HG02884 (cell line): ENCODE measurements around the gene FAM78A.

Experiments
- ATAC-seq: cut with Tn5 transposase; IDR thresholded peaks from one replicate; pipeline ENCODE4 v1.9.1; 2021; ENCODE audit warnings: mild to moderate bottlenecking, moderate library complexity; ENCODE audit not compliant: unreplicated experiment

FAM78A gene

GRCh38 chr9:131240047-131240921 is 36.0 kb downstream of the FAM78A start:
- no peak for ATAC-seq

GRCh38 chr9:131239161-131239975 is 36.9 kb downstream of the FAM78A start:
- ATAC-seq = no peak

GRCh38 chr9:131238402-131239021 is 37.8 kb downstream of the FAM78A start:
- no peak for ATAC-seq

- ATAC-seq = no peak
These were observed 38.3 kb downstream of the FAM78A start for GRCh38 chr9:131237931-131238401.

- no peak for ATAC-seq
These were observed 39.0 kb downstream of the FAM78A start for GRCh38 chr9:131237291-131237690.

- ATAC-seq = no peak
These were observed 39.5 kb downstream of the FAM78A start for GRCh38 chr9:131236761-131237160.

GRCh38 chr9:131236161-131236560 is 40.1 kb downstream of the FAM78A start:
- ATAC-seq = no peak

GRCh38 chr9:131235480-131235851 is 40.8 kb downstream of the FAM78A start:
- ATAC-seq = no peak

GRCh38 chr9:131234799-131235479 is 41.4 kb downstream of the FAM78A start:
- ATAC-seq = no peak

- ATAC-seq = no peak
These were observed 42.3 kb downstream of the FAM78A start for GRCh38 chr9:131233995-131234394.

- ATAC-seq = no peak
These were observed 42.8 kb downstream of the FAM78A start for GRCh38 chr9:131233556-131233955.

- ATAC-seq = no peak
These were observed 47.3 kb downstream of the FAM78A start for GRCh38 chr9:131228988-131229387.

- ATAC-seq = no peak
These were observed 48.3 kb downstream of the FAM78A start for GRCh38 chr9:131227959-131228460.

GRCh38 chr9:131227112-131227958 is 49.0 kb downstream of the FAM78A start:
- no peak for ATAC-seq

GRCh38 chr9:131226226-131226625 is 50.1 kb downstream of the FAM78A start:
- ATAC-seq = no peak

GRCh38 chr9:131222460-131222859 is 53.9 kb downstream of the FAM78A start:
- no peak for ATAC-seq

- no peak for ATAC-seq
These were observed 55.8 kb downstream of the FAM78A start for GRCh38 chr9:131220485-131220884.

- ATAC-seq = no peak
These were observed 57.9 kb downstream of the FAM78A start for GRCh38 chr9:131218370-131218769.

GRCh38 chr9:131217331-131218031 is 58.8 kb downstream of the FAM78A start:
- no peak for ATAC-seq
